Measurements from ENCODE around the gene MCCC1.

- TF ChIP-seq TAF1 (IDR thresholded peaks at IDR 0.05; ENCODE audit: borderline replicate concordance, insufficient read depth, low read length) (no peak), FOXP2 (optimal IDR thresholded peaks at IDR 0.05; ENCODE audit: borderline replicate concordance, extremely low read depth, extremely low read length, insufficient read depth) (no peak), POLR2AphosphoS5 (IDR thresholded peaks at IDR 0.05; ENCODE audit: low read depth, low read length) (no peak), SIN3A (IDR thresholded peaks at IDR 0.05; ENCODE audit: borderline replicate concordance, insufficient read depth, low read length) (no peak)
These were observed 25.0 kb downstream of the MCCC1 start for GRCh38 chr3:183074261-183074660.
